Ovary (tissue), 3 donors: ENCODE data around the gene GRIN2B.

Experiments
- CTCF ChIP-seq, 3 donors: fragments of 450-650 bp in 2 of 3; fragments of 200-600 bp in 1 of 3; IDR thresholded peaks; one replicate each; pipeline versions ENCODE4 v1.5.1 to v1.8.0; 2016 to 2022; ENCODE audit warnings: antibody characterized with exemption in 3 of 3, mild to moderate bottlenecking in 1 of 3
- EP300 ChIP-seq: sonication (generic); formaldehyde crosslinking; IDR thresholded peaks from one replicate; pipeline ENCODE4 v1.6.1; 2017; ENCODE audit warnings: antibody characterized with exemption
- POLR2A ChIP-seq: fragments of 450-650 bp; IDR thresholded peaks from one replicate; pipeline ENCODE4 v1.6.1; 2017; ENCODE audit warnings: antibody characterized with exemption, mild to moderate bottlenecking, moderate library complexity
- donor health status: DM: no; HTN: no; CAD: no.

DNA sequence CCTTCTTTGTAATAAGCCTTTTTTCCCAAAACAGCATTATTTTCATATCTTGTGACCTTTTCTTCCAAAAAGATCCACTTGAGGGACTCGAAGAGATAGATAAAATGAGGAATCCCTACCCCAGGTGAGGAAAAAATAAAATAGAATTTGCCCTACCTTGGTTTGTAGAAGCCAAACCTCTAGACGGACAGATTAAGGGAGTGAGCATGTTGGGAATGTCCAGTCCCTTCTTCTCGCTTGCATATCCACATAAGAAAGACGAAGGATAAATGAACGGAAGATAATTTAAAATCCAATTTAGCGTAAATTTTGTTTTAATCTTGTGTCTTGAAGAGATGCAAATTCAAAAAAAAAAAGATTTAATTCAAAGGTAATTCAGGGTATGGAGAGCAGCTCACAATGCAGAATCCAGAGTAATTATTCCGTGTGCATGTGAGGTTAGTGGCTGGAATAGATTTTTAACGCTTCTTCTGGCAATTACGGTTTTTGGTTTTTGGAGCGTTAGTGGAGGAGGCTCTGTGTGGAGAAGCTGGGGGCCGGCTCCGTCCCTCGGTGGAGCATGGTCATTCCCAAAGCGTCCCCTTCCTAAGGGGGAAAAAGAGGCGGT lies 1.5 kb downstream of the GRIN2B start:
- TF ChIP-seq POLR2A = no peak
- TF ChIP-seq CTCF (IDR thresholded peaks at IDR 0.05) = no peak
- TF ChIP-seq EP300 = no peak
